Calu3 (cell line): ENCODE data around the gene MPZL3. TPM values are rescaled to one million over a fixed set of nuclear protein-coding genes. Genes with fewer than 3 reads are reported as not detected.

ENCODE experiments used
- BruUV-seq: library from RNA; stranded (reverse); fragments of 400-500 nt; replicated peaks from 2 replicates; lab custom pipeline; 2021; lab: Mats Ljungman, UMichigan
- CTCF ChIA-PET: fragments of 300-600 bp; sonication (Branson Sonifier 250); formaldehyde crosslinking; loops from one replicate; lab custom pipeline; 2022; ENCODE audit warnings: antibody characterized with exemption; lab: Charles Lee
- DNase-seq: peaks from one replicate; pipeline ENCODE4 v3.0.0; 2022
- H3K27ac Mint-ChIP-seq: one replicate; pipeline ENCODE4 v1.8.0; 2022; ENCODE audit warnings: mixed read lengths; ENCODE audit not compliant: unreplicated experiment
- H3K27me3 Mint-ChIP-seq: one replicate; pipeline ENCODE4 v1.8.0; 2022; ENCODE audit warnings: mixed read lengths; ENCODE audit not compliant: unreplicated experiment
- H3K36me3 Mint-ChIP-seq: one replicate; pipeline ENCODE4 v1.8.0; 2022; ENCODE audit warnings: mild to moderate bottlenecking, moderate library complexity, mixed read lengths; ENCODE audit not compliant: insufficient read depth, unreplicated experiment
- H3K4me1 Mint-ChIP-seq: one replicate; pipeline ENCODE4 v1.8.0; 2022; ENCODE audit warnings: mild to moderate bottlenecking, low read depth, mixed read lengths; ENCODE audit not compliant: unreplicated experiment
- H3K4me3 Mint-ChIP-seq: one replicate; pipeline ENCODE4 v1.8.0; 2022; ENCODE audit warnings: mild to moderate bottlenecking, low read depth, moderate library complexity, mixed read lengths; ENCODE audit not compliant: unreplicated experiment
- H3K9me3 Mint-ChIP-seq: one replicate; pipeline ENCODE4 v1.8.0; 2022; ENCODE audit warnings: low read depth, mixed read lengths; ENCODE audit not compliant: unreplicated experiment
- intact Hi-C: fragments of 100-400 bp; cut with micrococcal nuclease; formaldehyde crosslinking; loops from one replicate; pipeline ENCODE4 v1.10.0; 2022; ENCODE audit not compliant: unreplicated experiment
- total RNA-seq: library from RNA; stranded (reverse); gene quantifications from 2 replicates; pipeline ENCODE4 v1.2.3, GENCODE V29; 2022
- TF ChIP-seq, protein P1 (sequence below): fragments of 200-600 bp; IDR thresholded peaks from one replicate; pipeline ENCODE4 v1.8.0; 2022; ENCODE audit warnings: antibody characterized with exemption; ENCODE audit not compliant: unreplicated experiment

Gene MPZL3
- total RNA-seq, 1 experiment from 2014 or later: 5.9 TPM

- TF ChIP-seq, protein P1, sequence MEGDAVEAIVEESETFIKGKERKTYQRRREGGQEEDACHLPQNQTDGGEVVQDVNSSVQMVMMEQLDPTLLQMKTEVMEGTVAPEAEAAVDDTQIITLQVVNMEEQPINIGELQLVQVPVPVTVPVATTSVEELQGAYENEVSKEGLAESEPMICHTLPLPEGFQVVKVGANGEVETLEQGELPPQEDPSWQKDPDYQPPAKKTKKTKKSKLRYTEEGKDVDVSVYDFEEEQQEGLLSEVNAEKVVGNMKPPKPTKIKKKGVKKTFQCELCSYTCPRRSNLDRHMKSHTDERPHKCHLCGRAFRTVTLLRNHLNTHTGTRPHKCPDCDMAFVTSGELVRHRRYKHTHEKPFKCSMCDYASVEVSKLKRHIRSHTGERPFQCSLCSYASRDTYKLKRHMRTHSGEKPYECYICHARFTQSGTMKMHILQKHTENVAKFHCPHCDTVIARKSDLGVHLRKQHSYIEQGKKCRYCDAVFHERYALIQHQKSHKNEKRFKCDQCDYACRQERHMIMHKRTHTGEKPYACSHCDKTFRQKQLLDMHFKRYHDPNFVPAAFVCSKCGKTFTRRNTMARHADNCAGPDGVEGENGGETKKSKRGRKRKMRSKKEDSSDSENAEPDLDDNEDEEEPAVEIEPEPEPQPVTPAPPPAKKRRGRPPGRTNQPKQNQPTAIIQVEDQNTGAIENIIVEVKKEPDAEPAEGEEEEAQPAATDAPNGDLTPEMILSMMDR: no peak
- DNase-seq: no peak
- no peak overlapping the region for H3K4me3 Mint-ChIP-seq
- H3K27me3 Mint-ChIP-seq: no peaks in the 10 kb centered on the region
- intact Hi-C loops: no loop called here
- CTCF ChIA-PET: no interaction called here
- H3K4me1 Mint-ChIP-seq: peaks cover 24% of the 10 kb centered on the region
- no TSS peak for BruUV-seq
- no peaks in the 10 kb centered on the region for H3K9me3 Mint-ChIP-seq
- no peak overlapping the region for H3K27ac Mint-ChIP-seq
- no peaks in the 10 kb centered on the region for H3K36me3 Mint-ChIP-seq
Observed at GRCh38 chr11:118212131-118212725, 39.9 kb downstream of the MPZL3 start.

GRCh38 chr11:118211006-118211405, 41.2 kb downstream of the MPZL3 start:
- H3K27me3 Mint-ChIP-seq: no peaks in the 10 kb centered on the region
- intact Hi-C loops: no loop called here
- H3K4me1 Mint-ChIP-seq: peaks cover 24% of the 10 kb centered on the region
- TF ChIP-seq, protein P1: no peak
- no peaks in the 10 kb centered on the region for H3K9me3 Mint-ChIP-seq
- no TSS peak for BruUV-seq
- H3K27ac Mint-ChIP-seq: no peak overlapping the region
- no peak overlapping the region for H3K4me3 Mint-ChIP-seq
- CTCF ChIA-PET: interaction anchor here (0.6 kb wide), 1 partner anchor 139 kb away, joined by 3 read pairs; no protein-coding TSS in a partner anchor
- no peaks in the 10 kb centered on the region for H3K36me3 Mint-ChIP-seq
- no peak for DNase-seq

GRCh38 chr11:118210323-118210722, 41.8 kb downstream of the MPZL3 start:
- Mint-ChIP-seq H3K27me3 (no peaks in the 10 kb centered on the region), H3K4me1 (peaks cover 24% of the 10 kb centered on the region), H3K27ac (no peak overlapping the region), H3K36me3 (no peaks in the 10 kb centered on the region), H3K9me3 (no peaks in the 10 kb centered on the region), H3K4me3 (no peak overlapping the region)
- no peak for DNase-seq
- BruUV-seq: no TSS peak
- TF ChIP-seq, protein P1: no peak
- intact Hi-C loops: no loop called here
- CTCF ChIA-PET: no interaction called here

- CTCF ChIA-PET: no interaction called here
- intact Hi-C loops: no loop called here
- BruUV-seq: no TSS peak
- Mint-ChIP-seq H3K9me3 (no peaks in the 10 kb centered on the region), H3K27me3 (no peaks in the 10 kb centered on the region), H3K27ac (no peak overlapping the region), H3K36me3 (no peaks in the 10 kb centered on the region), H3K4me1 (peaks cover 20% of the 10 kb centered on the region), H3K4me3 (no peak overlapping the region)
- TF ChIP-seq, protein P1: no peak
- DNase-seq: no peak
Observed at GRCh38 chr11:118209033-118209432, 43.1 kb downstream of the MPZL3 start.
